ENCODE results near the gene ATOSB.

Gene ATOSB

GRCh38 chr9:35108946-35109575, 6.6 kb downstream of the ATOSB start:
- no peak for DNase-seq (ENCODE audit: extremely low spot score)
- CTCF ChIA-PET = no interaction called here
- POLR2A ChIA-PET = interaction anchor here (2.2 kb wide), 1 partner anchor 12 kb away, joined by 5 read pairs; no protein-coding TSS in a partner anchor
- TF ChIP-seq FOXK2 (IDR thresholded peaks at IDR 0.05) (no peak), NFRKB (IDR thresholded peaks at IDR 0.05) (no peak), ZNF384 (IDR thresholded peaks at IDR 0.05) (no peak), ARNT (IDR thresholded peaks at IDR 0.05) (no peak), SUZ12 (IDR thresholded peaks at IDR 0.05) (no peak), CTBP1 (IDR thresholded peaks at IDR 0.05; ENCODE audit: borderline replicate concordance) (no peak), BHLHE40 (IDR thresholded peaks at IDR 0.05; ENCODE audit: borderline replicate concordance) (no peak), LEF1 (IDR thresholded peaks at IDR 0.05; ENCODE audit: borderline replicate concordance) (no peak)

GRCh38 chr9:35108461-35108860, 7.2 kb downstream of the ATOSB start:
- DNase-seq (ENCODE audit: extremely low spot score) = no peak
- ChIA-PET POLR2A (interaction anchor here (2.2 kb wide), 1 partner anchor 11 kb away, joined by 5 read pairs; no protein-coding TSS in a partner anchor), CTCF (no interaction called here)
- no peak for TF ChIP-seq CTBP1 (IDR thresholded peaks at IDR 0.05; ENCODE audit: borderline replicate concordance)
- no peak for TF ChIP-seq SUZ12 (IDR thresholded peaks at IDR 0.05)
- no peak for TF ChIP-seq FOXK2 (IDR thresholded peaks at IDR 0.05)
- TF ChIP-seq PKNOX1 (IDR thresholded peaks at IDR 0.05) = no peak

- ChIA-PET POLR2A (interaction anchor here (2.2 kb wide), 1 partner anchor 10 kb away, joined by 5 read pairs; no protein-coding TSS in a partner anchor), CTCF (no interaction called here)
- TF ChIP-seq TARDBP (IDR thresholded peaks at IDR 0.05) (no peak), ARNT (IDR thresholded peaks at IDR 0.05) (no peak), FOXA1 (IDR thresholded peaks at IDR 0.05) (no peak), HDGF (IDR thresholded peaks at IDR 0.05; ENCODE audit: borderline replicate concordance) (no peak), LEF1 (IDR thresholded peaks at IDR 0.05; ENCODE audit: borderline replicate concordance) (no peak), CTBP1 (IDR thresholded peaks at IDR 0.05; ENCODE audit: borderline replicate concordance) (no peak), NFRKB (IDR thresholded peaks at IDR 0.05) (no peak), ZNF384 (IDR thresholded peaks at IDR 0.05) (no peak), FOXK2 (IDR thresholded peaks at IDR 0.05) (no peak), ELF4 (IDR thresholded peaks at IDR 0.05) (no peak), FOXM1 (IDR thresholded peaks at IDR 0.05; ENCODE audit: borderline replicate concordance) (no peak), PKNOX1 (IDR thresholded peaks at IDR 0.05) (no peak), SUZ12 (IDR thresholded peaks at IDR 0.05) (no peak), BHLHE40 (IDR thresholded peaks at IDR 0.05; ENCODE audit: borderline replicate concordance) (no peak), L3MBTL2 (conservative IDR thresholded peaks at IDR 0.05) (no peak), SP1 (IDR thresholded peaks at IDR 0.05) (no peak)
- no peak for DNase-seq (ENCODE audit: extremely low spot score)
Measured at GRCh38 chr9:35107297-35108290, 8.1 kb downstream of the ATOSB start.

GRCh38 chr9:35106343-35106730, 9.3 kb downstream of the ATOSB start:
- TF ChIP-seq NFRKB (IDR thresholded peaks at IDR 0.05) (no peak), ZNF384 (IDR thresholded peaks at IDR 0.05) (no peak), L3MBTL2 (conservative IDR thresholded peaks at IDR 0.05) (no peak), PKNOX1 (IDR thresholded peaks at IDR 0.05) (no peak), SP1 (IDR thresholded peaks at IDR 0.05) (no peak), ELF4 (IDR thresholded peaks at IDR 0.05) (no peak), CTBP1 (IDR thresholded peaks at IDR 0.05; ENCODE audit: borderline replicate concordance) (no peak), FOXK2 (IDR thresholded peaks at IDR 0.05) (no peak), LEF1 (IDR thresholded peaks at IDR 0.05; ENCODE audit: borderline replicate concordance) (no peak), FOXM1 (IDR thresholded peaks at IDR 0.05; ENCODE audit: borderline replicate concordance) (no peak)
- ChIA-PET POLR2A (no interaction called here), CTCF (no interaction called here)
- no peak for DNase-seq (ENCODE audit: extremely low spot score)

GRCh38 chr9:35105571-35106342, 9.9 kb downstream of the ATOSB start:
- CTCF ChIA-PET = no interaction called here
- POLR2A ChIA-PET = no interaction called here
- DNase-seq (ENCODE audit: extremely low spot score) = no peak
- TF ChIP-seq FOXK2 (IDR thresholded peaks at IDR 0.05) (no peak), PKNOX1 (IDR thresholded peaks at IDR 0.05) (no peak), ZNF384 (IDR thresholded peaks at IDR 0.05) (no peak), TARDBP (IDR thresholded peaks at IDR 0.05) (no peak), FOXM1 (IDR thresholded peaks at IDR 0.05; ENCODE audit: borderline replicate concordance) (no peak), HDGF (IDR thresholded peaks at IDR 0.05; ENCODE audit: borderline replicate concordance) (no peak), SP1 (IDR thresholded peaks at IDR 0.05) (no peak), BHLHE40 (IDR thresholded peaks at IDR 0.05; ENCODE audit: borderline replicate concordance) (no peak)
